Upper lobe of left lung (tissue), 4 donors: Measurements from ENCODE around the gene CERS6.

Experiments used
- POLR2A ChIP-seq, 4 donors: fragments of 450-650 bp; IDR thresholded peaks; one replicate each; pipeline ENCODE4 v1.5.1; 2016 to 2017; ENCODE audit warnings: antibody characterized with exemption in 4 of 4, mild to moderate bottlenecking in 2 of 4
- POLR2AphosphoS5 ChIP-seq, 2 donors: sonication (generic); formaldehyde crosslinking; IDR thresholded peaks; one replicate each; pipeline ENCODE4 v1.5.1; 2017; ENCODE audit warnings: antibody characterized with exemption in 2 of 2
- TF ChIP-seq, protein P1 (sequence below), 6 experiments: fragments of 450-650 bp in 4 of 6; fragments of 200-600 bp in 2 of 6; sonication (generic) in 2 of 6; IDR thresholded peaks; one replicate each; pipeline ENCODE4 v1.5.1; 2016 to 2019; ENCODE audit warnings: antibody characterized with exemption in 6 of 6

DNA sequence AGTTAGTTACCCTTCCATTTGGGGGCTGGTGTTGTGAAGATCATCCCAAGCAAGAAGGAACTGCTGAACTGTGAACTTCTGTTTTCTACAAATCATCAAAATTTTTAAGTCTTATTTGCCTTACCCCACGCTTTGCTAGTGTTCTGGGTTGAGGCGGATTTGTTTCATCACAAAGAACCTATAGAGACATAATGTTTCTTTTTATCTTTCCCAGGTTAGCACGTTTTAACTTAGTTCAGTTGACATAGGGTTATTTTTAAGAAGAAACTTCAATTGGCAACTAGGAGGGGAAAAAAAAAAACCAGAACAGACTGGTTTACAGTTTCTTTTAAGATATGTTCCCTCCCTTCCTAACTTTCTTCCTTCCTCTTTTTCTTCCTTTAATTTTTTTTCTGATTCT, 31.1 kb upstream of the CERS6 start:
- TF ChIP-seq, protein P1, sequence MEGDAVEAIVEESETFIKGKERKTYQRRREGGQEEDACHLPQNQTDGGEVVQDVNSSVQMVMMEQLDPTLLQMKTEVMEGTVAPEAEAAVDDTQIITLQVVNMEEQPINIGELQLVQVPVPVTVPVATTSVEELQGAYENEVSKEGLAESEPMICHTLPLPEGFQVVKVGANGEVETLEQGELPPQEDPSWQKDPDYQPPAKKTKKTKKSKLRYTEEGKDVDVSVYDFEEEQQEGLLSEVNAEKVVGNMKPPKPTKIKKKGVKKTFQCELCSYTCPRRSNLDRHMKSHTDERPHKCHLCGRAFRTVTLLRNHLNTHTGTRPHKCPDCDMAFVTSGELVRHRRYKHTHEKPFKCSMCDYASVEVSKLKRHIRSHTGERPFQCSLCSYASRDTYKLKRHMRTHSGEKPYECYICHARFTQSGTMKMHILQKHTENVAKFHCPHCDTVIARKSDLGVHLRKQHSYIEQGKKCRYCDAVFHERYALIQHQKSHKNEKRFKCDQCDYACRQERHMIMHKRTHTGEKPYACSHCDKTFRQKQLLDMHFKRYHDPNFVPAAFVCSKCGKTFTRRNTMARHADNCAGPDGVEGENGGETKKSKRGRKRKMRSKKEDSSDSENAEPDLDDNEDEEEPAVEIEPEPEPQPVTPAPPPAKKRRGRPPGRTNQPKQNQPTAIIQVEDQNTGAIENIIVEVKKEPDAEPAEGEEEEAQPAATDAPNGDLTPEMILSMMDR (IDR thresholded peaks at IDR 0.05), result no peak
- TF ChIP-seq POLR2AphosphoS5 (IDR thresholded peaks at IDR 0.05) (no peak), POLR2A (IDR thresholded peaks at IDR 0.05) (no peak)
